Vagina (tissue), 2 donors: ENCODE results near the gene JAK1. TPM values are rescaled to one million over a fixed set of nuclear protein-coding genes. Genes with fewer than 3 reads are reported as not detected.

ENCODE experiments used
- DNase-seq, 2 donors: peaks; one replicate each; pipeline ENCODE4 v3.0.0-alpha.2; 2017; ENCODE audit errors: extremely low spot score in 2 of 2
- H3K27ac ChIP-seq: fragments of 200-600 bp; sonication (generic); one replicate; pipeline ENCODE4 v1.5.1; 2019
- H3K27me3 ChIP-seq: fragments of 200-600 bp; sonication (generic); one replicate; pipeline ENCODE4 v1.5.1; 2019
- H3K36me3 ChIP-seq, 2 donors: fragments of 200-600 bp; sonication (generic); one replicate each; pipeline ENCODE4 v1.5.1; 2017 to 2019
- H3K4me1 ChIP-seq: fragments of 200-600 bp; sonication (generic); one replicate; pipeline ENCODE4 v1.5.1; 2019
- H3K4me3 ChIP-seq, 2 donors: fragments of 200-600 bp; sonication (generic); 1 replicate in 1 of 2; 2 replicates in 1 of 2; pipeline ENCODE4 v1.5.1; 2016 to 2019
- H3K9me3 ChIP-seq: fragments of 200-600 bp; sonication (generic); one replicate; pipeline ENCODE4 v1.5.1; 2019
- POLR2A ChIP-seq, 2 donors: fragments of 450-650 bp; IDR thresholded peaks; one replicate each; pipeline ENCODE4 v1.6.1; 2017; ENCODE audit warnings: antibody characterized with exemption in 2 of 2, mild to moderate bottlenecking in 2 of 2, moderate library complexity in 2 of 2
- POLR2AphosphoS5 ChIP-seq, 2 donors: sonication (generic); formaldehyde crosslinking; IDR thresholded peaks; one replicate each; pipeline ENCODE4 v1.9.0; 2017; ENCODE audit warnings: antibody characterized with exemption in 2 of 2, mild to moderate bottlenecking in 2 of 2, low read depth in 1 of 2; ENCODE audit not compliant: insufficient read depth in 1 of 2
- intact Hi-C: fragments of 100-400 bp; cut with DNase I; formaldehyde crosslinking; loops from one replicate; pipeline ENCODE4 v1.15.1; 2023
- total RNA-seq: library from RNA; depleted of rRNA; stranded (reverse); fragments of >200 nt; gene quantifications from one replicate; pipeline ENCODE4 v1.2.3, GENCODE V29; 2016
- TF ChIP-seq, protein P1 (sequence below), 3 experiments: fragments of 450-650 bp in 2 of 3; fragments of 200-600 bp in 1 of 3; sonication (generic) in 1 of 3; IDR thresholded peaks; one replicate each; pipeline ENCODE4 v1.5.1; 2017 to 2019; ENCODE audit warnings: antibody characterized with exemption in 3 of 3, mild to moderate bottlenecking in 2 of 3, moderate library complexity in 2 of 3

The JAK1 gene
- total RNA-seq, 1 donor from 2014 or later: 93.3 TPM

DNA sequence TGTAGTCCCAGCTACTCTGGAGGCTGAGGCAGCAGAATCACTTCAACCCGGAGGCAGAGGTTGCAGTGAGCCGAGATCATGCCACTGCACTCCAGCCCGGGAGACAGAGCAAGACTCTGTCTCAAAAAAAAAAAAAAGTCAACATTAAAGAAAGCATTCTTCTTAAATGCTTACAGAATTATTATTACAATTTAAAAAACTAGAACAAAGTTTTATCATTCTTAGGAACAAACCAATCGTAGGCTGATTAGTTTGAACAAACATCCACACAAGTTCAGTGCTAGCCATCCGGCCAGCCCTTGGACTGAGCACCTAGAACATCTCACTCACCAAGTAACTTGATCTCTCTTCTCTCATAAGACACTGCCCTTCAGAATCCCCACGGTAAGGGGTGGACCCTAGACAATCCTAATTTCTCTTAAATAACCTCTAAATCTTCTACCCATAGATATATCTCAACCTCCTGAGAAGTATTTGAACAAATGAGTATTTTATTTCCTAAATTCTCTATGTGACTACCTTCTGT, 16.0 kb downstream of the JAK1 start:
- H3K36me3 ChIP-seq: no peaks in the 10 kb centered on the region
- TF ChIP-seq POLR2A (IDR thresholded peaks at IDR 0.05) (no peak), POLR2AphosphoS5 (IDR thresholded peaks at IDR 0.05; ENCODE audit: insufficient read depth in 1 of 2, low read depth in 1 of 2) (no peak)
- TF ChIP-seq, protein P1, sequence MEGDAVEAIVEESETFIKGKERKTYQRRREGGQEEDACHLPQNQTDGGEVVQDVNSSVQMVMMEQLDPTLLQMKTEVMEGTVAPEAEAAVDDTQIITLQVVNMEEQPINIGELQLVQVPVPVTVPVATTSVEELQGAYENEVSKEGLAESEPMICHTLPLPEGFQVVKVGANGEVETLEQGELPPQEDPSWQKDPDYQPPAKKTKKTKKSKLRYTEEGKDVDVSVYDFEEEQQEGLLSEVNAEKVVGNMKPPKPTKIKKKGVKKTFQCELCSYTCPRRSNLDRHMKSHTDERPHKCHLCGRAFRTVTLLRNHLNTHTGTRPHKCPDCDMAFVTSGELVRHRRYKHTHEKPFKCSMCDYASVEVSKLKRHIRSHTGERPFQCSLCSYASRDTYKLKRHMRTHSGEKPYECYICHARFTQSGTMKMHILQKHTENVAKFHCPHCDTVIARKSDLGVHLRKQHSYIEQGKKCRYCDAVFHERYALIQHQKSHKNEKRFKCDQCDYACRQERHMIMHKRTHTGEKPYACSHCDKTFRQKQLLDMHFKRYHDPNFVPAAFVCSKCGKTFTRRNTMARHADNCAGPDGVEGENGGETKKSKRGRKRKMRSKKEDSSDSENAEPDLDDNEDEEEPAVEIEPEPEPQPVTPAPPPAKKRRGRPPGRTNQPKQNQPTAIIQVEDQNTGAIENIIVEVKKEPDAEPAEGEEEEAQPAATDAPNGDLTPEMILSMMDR (IDR thresholded peaks at IDR 0.05): no peak
- H3K9me3 ChIP-seq: no peaks in the 10 kb centered on the region
- H3K4me1 ChIP-seq: peaks cover 76% of the 10 kb centered on the region
- no peak overlapping the region for H3K27ac ChIP-seq
- no peaks in the 10 kb centered on the region for H3K27me3 ChIP-seq
- DNase-seq: no peak
- H3K4me3 ChIP-seq: no peak overlapping the region
- intact Hi-C loops: no loop called here

DNA sequence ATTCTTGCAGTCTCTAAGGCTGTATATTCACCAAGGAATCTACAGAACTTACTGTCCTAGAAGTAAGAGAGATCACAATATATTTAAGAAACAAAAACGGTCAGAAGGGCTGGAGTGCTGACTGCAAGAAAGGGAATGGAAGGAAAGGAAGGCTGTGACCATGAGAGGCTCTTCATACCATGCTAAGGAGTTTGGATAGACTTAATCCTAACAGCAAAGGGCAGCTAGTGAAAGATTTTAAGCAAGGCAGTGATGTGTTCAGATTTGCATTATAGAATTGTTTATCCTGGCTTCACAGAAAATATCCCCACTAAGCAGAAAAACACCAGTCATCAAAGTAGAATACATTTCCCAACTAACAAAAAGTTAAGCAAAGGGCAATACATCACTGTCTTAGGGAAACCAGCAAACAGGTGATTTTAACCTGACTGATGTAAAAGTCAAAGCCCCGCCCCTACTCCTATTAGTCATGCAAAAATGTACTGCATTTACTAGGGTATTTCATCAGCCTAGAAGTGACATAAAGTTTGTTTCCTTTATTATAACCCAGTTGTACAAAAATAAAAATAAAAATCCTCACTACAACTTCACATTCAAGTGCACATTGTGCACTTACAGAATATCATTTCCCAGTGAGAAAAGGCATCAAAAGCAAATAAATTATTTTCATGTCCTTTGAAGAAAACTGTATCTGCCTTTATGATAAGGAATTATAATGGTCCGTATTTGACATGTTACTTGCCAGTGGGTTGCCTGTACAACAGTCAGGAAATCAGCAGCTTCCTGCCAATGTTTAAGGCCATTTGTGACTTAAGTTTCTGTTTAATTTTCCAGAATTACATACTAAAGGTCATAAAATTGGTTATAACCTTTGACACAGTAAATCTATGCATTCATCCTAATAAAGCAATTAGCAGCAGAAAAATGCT, 17.2 kb downstream of the JAK1 start:
- intact Hi-C loops: no loop called here
- DNase-seq: no peak

DNA sequence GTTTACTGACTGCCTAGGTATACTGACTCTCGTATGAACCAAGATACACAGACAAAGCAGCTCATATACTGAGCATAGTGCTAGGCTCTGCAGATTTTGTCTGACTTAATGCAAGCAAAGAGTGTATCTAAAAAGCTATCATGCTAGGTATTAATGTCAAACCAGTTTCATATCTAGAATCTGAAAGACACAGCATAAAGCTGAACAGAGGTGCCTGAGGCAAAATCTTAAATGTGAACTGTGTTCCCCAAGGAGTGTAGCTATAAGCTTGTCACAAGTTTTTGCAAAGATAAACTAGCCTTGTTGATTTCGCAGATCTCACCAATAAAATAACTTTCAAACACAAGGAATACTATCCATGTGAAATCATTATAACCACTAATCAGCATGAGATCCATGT, 18.1 kb downstream of the JAK1 start:
- H3K27me3 ChIP-seq: no peaks in the 10 kb centered on the region
- intact Hi-C loops: no loop called here
- TF ChIP-seq, protein P1 (IDR thresholded peaks at IDR 0.05): no peak
- TF ChIP-seq POLR2AphosphoS5 (IDR thresholded peaks at IDR 0.05; ENCODE audit: insufficient read depth in 1 of 2, low read depth in 1 of 2) (no peak), POLR2A (IDR thresholded peaks at IDR 0.05) (no peak)
- no peaks in the 10 kb centered on the region for H3K36me3 ChIP-seq
- H3K27ac ChIP-seq: no peak overlapping the region
- no peak overlapping the region for H3K4me3 ChIP-seq
- no peaks in the 10 kb centered on the region for H3K9me3 ChIP-seq
- no peak for DNase-seq
- H3K4me1 ChIP-seq: peaks cover 63% of the 10 kb centered on the region

More for the DNA sequence above, 17.2 kb downstream of the JAK1 start:
- Histone ChIP-seq H3K4me3 (no peak overlapping the region), H3K27ac (no peak overlapping the region), H3K9me3 (no peaks in the 10 kb centered on the region), H3K36me3 (no peaks in the 10 kb centered on the region), H3K4me1 (peaks cover 69% of the 10 kb centered on the region), H3K27me3 (no peaks in the 10 kb centered on the region)
- TF ChIP-seq POLR2A (IDR thresholded peaks at IDR 0.05): no peak

DNA sequence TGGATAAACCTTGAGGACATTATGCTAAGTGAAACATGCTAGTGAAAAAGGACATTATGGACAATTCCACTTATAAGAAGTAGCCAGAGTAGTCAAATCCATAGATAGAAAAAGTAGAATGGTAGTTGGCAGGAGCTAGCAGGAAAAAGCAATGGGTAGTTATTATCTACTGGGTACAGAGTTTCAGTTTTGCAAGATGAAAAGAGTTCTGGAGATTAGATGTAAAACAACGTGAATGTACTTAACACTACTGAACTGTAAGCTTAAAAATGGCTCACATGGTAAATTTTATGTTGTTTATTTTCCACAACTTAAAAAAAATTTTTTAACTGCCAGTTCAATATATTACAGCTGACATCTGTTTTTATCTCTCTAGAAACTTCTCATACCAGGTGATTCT, 19.4 kb downstream of the JAK1 start:
- intact Hi-C loops: no loop called here
- DNase-seq: no peak
- Histone ChIP-seq H3K27ac (no peak overlapping the region), H3K27me3 (no peaks in the 10 kb centered on the region), H3K9me3 (no peaks in the 10 kb centered on the region), H3K4me3 (no peak overlapping the region), H3K4me1 (peaks cover 53% of the 10 kb centered on the region), H3K36me3 (no peaks in the 10 kb centered on the region)
- no peak for TF ChIP-seq POLR2A (IDR thresholded peaks at IDR 0.05)
- TF ChIP-seq, protein P1 (IDR thresholded peaks at IDR 0.05): no peak

DNA sequence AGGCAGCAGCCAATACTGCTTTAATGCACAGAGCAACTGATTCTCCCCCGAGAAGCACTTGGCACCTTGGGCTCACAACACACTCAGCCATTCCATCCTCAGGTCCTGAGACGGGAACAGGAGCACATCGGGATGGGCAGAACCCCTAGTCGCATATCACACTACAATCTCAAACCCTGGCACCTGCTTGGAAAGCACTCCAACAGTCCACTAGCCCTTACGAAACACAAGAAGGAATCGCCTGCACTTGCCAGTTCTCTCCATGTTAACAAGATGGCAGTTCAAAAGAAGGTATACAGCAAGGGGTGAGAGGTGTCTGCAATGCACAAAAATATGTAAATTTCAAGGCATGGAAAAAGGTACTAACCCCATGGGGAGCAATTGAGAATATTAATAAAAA, 21.4 kb downstream of the JAK1 start:
- TF ChIP-seq POLR2A (IDR thresholded peaks at IDR 0.05) (no peak), POLR2AphosphoS5 (IDR thresholded peaks at IDR 0.05; ENCODE audit: insufficient read depth in 1 of 2, low read depth in 1 of 2) (no peak)
- Histone ChIP-seq H3K27me3 (no peaks in the 10 kb centered on the region), H3K4me1 (peaks cover 56% of the 10 kb centered on the region), H3K27ac (no peak overlapping the region), H3K9me3 (no peaks in the 10 kb centered on the region), H3K36me3 (no peaks in the 10 kb centered on the region), H3K4me3 (no peak overlapping the region)
- intact Hi-C loops: no loop called here
- DNase-seq: no peak

DNA sequence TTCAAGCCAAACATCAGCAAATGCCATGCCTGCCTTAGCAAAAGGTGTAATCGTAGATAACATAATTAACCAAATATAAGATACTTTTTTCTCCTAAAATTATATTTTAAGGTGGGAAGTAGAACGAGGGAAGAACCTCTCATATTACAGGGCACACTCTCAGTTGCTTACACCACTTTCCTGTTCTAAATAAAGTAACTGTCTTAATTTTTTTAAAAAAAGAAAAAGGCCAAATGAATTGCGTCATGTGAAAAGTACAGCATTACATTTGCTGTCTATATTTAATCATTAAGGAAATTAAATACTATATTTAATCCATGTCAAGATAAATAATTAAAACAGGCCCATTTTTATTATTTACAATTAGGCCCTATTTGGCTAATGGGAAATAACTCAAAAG, 23.7 kb downstream of the JAK1 start:
- H3K9me3 ChIP-seq: no peaks in the 10 kb centered on the region
- H3K4me1 ChIP-seq: peaks cover 50% of the 10 kb centered on the region
- intact Hi-C loops: no loop called here
- H3K27ac ChIP-seq: no peak overlapping the region
- H3K27me3 ChIP-seq: no peaks in the 10 kb centered on the region
- no peak for DNase-seq
- H3K36me3 ChIP-seq: no peaks in the 10 kb centered on the region
- TF ChIP-seq POLR2AphosphoS5 (IDR thresholded peaks at IDR 0.05; ENCODE audit: insufficient read depth in 1 of 2, low read depth in 1 of 2): no peak
- TF ChIP-seq, protein P1 (IDR thresholded peaks at IDR 0.05): no peak
- no peak for TF ChIP-seq POLR2A (IDR thresholded peaks at IDR 0.05)
- H3K4me3 ChIP-seq: no peak overlapping the region
